Renal pelvis (tissue), 4 donors: ENCODE results near the gene TASP1. TPM values are rescaled to one million over a fixed set of nuclear protein-coding genes. Genes with fewer than 3 reads are reported as not detected.

Experiments
- DNase-seq: peaks from one replicate; pipeline ENCODE4 v3.0.0-alpha.2; 2013
- polyA plus RNA-seq, 3 donors: library from polyadenylated mRNA; unstranded; fragments of 120-200 nt; gene quantifications; one replicate each; pipeline ENCODE4 v1.2.1, GENCODE V29; 2013; ENCODE audit not compliant: insufficient read length in 3 of 3

The TASP1 gene
- polyA plus RNA-seq, 3 donors = 12.6 to 14.0 (median 13.1) TPM

- DNase-seq = no peak
These were observed 290.2 kb downstream of the TASP1 start for GRCh38 chr20:13348311-13349234.

GRCh38 chr20:13344671-13345070 is 294.1 kb downstream of the TASP1 start:
- DNase-seq = no peak

DNA sequence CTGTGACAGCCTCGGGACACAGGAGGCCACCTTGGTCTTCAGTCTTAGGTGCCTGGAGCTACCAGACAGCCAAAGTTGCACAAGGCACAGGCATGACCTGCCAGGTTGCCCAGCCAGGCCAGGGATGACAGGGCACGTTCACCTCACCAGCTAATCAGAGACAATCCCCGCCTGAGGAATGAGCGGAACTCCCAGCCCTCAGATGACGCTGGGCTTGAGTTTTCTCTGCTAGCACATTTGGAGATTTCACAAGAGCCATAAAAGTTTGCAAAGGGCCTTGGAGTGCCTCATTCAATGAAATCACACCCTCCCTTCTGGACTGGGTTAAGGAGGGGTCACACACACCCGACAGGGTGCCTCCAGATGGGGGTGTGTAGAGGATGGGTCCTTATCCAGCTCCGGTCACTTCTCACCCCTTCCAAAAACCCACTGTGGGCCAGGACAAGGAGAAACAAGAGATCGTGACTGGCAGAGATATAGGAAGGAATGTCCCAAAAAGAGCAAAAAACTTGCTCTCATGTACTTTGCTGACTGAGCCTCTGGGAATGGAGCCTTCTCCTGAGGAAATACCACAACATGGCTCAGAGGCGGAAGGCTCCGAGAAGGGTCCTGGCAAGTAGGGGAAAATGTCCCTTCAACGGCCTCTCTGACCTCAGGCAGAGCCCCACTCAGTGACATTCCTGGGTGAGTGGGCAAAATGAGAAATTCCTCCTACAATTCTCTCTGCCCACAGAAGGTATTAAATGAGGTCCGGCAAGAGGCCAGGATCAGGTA is 296.1 kb downstream of the TASP1 start:
- no peak for DNase-seq

GRCh38 chr20:13341737-13342393 is 296.9 kb downstream of the TASP1 start:
- no peak for DNase-seq

GRCh38 chr20:13340088-13340487 is 298.6 kb downstream of the TASP1 start:
- DNase-seq = no peak

Other genes starting within 250 kb of the TASP1 start
- 10 to 100 TPM; 23.7 to 29.6 (median 25.3) TPM for gene ESF1, start 146.0 kb upstream of the TASP1 start, polyA plus RNA-seq
- gene NDUFAF5, start 146.1 kb upstream of the TASP1 start, polyA plus RNA-seq = 10 to 100 TPM; 25.2 to 31.0 (median 28.4) TPM